HFF-Myc (cell line): Measurements from ENCODE around the gene PRDM12.

ENCODE experiments used
- DNase-seq: peaks from one replicate; pipeline ENCODE4 v3.0.0-alpha.2; 2011; ENCODE audit warnings: low read depth; ENCODE audit errors: extremely low read depth
- H3K4me3 ChIP-seq: replicated peaks from 2 replicates; pipeline ENCODE4 v1.5.1; 2011; ENCODE audit warnings: low read depth, mild to moderate bottlenecking, control low read depth, low read length
- TF ChIP-seq, protein P1 (sequence below): IDR thresholded peaks from 2 replicates; pipeline ENCODE4 v1.5.1; 2012; ENCODE audit warnings: mild to moderate bottlenecking, low read depth, low read length, control low read depth; ENCODE audit errors: missing control alignments

The PRDM12 gene

DNA sequence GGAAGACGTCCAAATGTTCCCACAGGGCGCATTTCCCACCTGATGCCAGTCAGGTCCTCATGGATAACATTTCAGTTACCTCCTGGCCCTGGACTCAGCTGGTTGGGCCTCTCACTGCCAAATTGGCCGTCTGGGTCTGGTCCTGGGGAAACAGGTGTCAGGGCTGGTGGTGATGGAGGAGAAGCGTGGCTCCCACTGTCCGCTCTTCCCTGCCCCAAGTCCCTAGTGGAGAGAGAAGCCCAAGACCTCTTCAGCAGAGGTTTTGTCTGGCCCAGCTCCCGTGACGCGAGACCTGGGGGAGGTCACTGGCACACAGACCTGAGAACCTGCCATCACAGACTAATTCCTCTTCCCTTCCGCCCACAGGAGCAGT, 27.8 kb upstream of the PRDM12 start:
- TF ChIP-seq, protein P1, sequence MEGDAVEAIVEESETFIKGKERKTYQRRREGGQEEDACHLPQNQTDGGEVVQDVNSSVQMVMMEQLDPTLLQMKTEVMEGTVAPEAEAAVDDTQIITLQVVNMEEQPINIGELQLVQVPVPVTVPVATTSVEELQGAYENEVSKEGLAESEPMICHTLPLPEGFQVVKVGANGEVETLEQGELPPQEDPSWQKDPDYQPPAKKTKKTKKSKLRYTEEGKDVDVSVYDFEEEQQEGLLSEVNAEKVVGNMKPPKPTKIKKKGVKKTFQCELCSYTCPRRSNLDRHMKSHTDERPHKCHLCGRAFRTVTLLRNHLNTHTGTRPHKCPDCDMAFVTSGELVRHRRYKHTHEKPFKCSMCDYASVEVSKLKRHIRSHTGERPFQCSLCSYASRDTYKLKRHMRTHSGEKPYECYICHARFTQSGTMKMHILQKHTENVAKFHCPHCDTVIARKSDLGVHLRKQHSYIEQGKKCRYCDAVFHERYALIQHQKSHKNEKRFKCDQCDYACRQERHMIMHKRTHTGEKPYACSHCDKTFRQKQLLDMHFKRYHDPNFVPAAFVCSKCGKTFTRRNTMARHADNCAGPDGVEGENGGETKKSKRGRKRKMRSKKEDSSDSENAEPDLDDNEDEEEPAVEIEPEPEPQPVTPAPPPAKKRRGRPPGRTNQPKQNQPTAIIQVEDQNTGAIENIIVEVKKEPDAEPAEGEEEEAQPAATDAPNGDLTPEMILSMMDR, result no peak
- no peak overlapping the region for H3K4me3 ChIP-seq
- DNase-seq, result no peak

DNA sequence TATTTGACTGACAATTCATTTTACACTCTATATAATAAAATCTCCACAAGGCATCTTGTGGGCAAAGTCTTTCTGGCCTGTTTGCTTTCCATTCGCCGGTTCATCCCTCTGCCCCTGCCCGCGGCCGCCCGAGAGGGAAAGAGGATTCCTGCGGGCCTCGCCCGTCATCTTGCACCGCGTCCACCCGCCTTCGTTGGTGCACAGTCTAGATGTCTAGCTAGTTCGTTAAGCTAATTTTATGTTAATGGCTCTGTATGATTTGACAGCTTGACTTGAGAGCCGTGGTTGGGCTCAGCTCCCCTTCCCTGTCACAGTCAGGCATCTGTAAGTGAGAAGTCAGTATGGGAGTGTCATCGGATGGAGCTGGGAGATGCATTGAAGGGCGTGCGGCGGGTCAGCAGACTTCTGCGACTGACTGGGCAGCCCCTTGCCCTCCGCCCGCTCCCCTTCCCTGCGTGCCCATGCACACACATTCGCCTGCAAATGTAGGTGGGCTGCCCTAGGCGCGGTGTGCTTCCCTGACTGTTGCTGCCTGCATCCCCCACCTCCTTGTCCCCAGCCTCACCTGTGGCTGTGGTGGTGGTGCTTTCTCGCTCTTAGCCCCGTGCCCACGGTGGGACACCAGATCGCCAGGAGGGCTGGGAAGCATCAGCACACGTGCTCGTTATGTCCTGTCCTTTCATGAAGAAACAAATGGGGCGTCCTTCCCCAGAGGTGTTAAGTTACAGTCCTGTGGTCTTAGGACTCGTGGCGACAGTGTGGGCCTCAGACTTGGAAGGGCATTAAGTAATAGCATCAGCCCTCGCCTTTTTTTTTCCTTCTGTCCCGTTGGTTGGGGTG, 25.9 kb upstream of the PRDM12 start:
- TF ChIP-seq, protein P1, result no peak
- H3K4me3 ChIP-seq, result no peak overlapping the region
- no peak for DNase-seq

DNA sequence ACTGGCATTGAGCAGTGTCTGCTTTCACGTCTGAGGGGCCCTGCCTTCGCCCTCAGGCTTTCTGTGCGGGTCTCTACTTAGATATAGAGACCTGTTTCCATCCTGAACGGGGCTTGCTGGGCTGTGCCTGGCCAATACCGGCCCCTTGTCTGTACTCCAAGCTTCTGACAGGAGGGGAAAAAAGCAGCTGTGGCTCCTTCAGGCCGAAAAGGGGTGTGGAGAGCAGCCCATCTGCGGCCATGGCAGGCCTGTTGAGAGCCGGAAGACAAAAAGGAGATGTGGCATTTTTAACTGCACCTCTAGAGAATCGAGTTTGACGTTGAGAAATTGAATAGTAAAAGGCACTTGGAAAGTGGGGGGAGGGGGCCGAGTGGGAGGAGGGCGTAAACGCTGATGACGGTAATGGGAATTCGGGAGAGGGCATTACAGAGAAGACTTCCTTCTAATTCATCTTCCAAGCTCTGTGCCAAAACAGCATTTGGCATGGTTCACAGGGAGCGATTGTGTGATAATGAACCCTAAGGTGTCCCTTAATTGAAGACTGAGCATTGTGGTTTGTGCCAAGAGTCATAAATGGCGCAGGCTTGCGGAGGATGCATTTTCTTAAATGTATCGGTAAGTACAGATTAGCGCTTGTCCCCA, 25.1 kb upstream of the PRDM12 start:
- H3K4me3 ChIP-seq, result no peak overlapping the region
- TF ChIP-seq, protein P1, result no peak
- no peak for DNase-seq

DNA sequence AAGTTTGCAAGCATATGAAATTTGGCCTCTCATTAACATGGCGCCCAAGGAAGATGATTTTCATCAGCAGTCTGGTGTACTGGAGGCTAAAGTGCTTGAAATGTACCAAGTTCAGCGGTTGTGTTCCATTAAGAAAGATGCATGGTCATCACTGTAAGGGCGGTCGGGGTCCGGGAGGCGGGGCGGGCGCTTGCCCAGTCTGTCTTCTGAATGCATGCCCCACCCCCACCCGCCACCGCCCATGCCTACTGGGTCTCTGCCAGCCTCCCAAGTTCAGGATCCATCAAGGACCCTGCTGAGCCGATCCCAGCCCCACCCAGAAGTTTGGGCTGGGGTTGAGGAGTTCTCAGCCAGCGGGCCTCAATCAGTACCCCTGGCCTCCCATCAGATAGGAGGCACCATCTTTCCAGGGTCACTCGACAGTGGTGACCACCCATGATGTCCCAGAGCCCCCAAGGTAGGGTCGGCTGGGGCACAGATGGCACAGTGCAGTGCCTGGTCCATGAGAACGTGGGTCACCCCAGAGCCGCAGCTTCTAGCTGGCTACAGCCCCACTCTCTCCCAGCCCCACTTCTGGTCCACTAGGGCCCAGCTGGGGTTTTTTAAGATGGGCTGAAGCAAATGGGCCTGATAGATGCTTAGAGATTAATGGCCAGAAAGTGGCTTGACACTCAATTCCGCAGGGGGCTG, 24.4 kb upstream of the PRDM12 start:
- TF ChIP-seq, protein P1, result no peak
- DNase-seq, result no peak
- no peak overlapping the region for H3K4me3 ChIP-seq

DNA sequence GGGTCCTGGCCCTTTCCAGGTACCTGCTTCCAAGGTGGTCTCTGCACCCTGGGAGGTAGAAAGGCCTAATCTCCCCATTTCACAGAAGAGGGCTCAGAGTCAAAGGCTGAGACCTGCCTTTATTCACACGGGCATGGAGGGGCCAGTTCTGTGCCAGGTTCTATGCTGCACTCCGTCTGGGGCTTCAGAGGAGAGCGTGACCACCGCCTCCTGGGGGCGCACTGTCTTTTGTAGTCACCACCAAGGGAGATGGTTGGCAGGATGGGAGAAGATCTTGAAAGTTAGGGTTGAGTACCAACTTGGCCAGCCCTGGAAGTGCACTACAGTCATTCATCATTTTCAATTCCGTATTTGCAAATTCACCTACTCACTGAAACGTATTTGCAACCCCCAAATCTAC, 23.7 kb upstream of the PRDM12 start:
- H3K4me3 ChIP-seq, result no peak overlapping the region
- TF ChIP-seq, protein P1, result peak; percentile 9
- no peak for DNase-seq

DNA sequence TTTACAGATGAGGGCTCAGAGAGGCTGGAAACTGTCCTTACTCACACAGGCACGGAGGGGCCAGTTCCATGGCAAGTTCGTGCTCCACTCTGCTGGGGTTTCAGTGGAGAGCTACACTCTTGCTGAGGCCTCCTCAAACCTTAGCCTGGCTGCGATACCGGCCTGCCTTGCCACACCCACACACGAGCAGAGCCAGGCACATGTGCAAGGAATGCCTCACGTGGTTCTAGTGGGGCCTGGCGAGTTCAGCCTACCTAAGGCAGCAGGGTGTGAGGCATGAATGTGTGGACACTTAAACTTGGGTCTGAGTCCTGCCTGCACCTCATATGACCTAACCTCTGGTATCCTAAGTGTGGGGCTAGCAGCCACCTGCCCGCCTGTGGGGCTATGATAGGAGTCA, 21.5 kb upstream of the PRDM12 start:
- H3K4me3 ChIP-seq, result no peak overlapping the region
- no peak for DNase-seq
- TF ChIP-seq, protein P1, result no peak
